GM18507 (cell line): ENCODE data around the gene POLRMT.

ENCODE experiments used
- DNase-seq: peaks from one replicate; pipeline ENCODE4 v3.0.0; 2011; ENCODE audit warnings: low read depth; ENCODE audit not compliant: insufficient read length; ENCODE audit errors: extremely low spot score
- FAIRE-seq: peaks from 2 replicates; lab custom pipeline; 2011; peaks lifted over from hg19 to GRCh38; lab: Jason Lieb, UNC

Gene POLRMT

DNA sequence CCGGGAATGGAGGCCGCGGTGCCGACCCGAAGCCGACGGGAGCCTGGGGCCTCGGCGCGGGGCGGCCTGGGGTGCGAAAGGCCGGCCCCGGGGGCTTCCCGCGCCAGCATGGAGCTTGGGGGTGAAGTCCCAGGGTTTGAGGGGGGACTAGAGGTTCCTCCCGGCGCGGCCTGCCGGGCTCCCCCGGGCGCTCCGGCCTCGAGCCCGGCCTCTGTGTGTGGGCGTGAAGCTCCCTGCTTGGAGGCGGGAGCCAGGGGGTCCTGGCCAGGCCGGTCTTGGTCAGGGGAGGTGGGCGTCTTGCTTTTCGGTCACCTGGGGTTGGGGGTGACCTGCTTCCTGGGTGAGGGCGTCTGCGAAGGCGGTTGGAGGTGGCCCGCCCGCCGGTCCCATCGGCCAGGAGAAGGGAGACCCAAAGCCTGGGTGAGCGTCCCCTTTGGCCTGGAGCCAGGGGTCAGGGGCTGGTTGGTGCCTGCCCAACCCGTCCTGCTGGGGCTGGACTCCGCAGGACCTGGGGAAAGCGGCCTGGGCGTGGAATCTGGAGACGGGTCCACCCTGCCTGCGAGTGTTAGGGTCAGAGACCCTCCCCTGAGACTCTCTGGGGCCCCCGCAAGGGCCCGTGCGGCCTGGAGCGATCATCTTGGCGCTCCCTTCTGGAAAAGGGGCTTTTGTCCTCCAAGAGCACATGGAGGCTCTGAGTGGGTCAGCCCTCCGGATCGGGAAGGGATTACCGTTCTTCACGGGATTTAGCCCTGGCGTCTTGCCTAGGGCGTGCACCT is 60.4 kb downstream of the POLRMT start:
- peak; percentile 15 for FAIRE-seq
- DNase-seq = no peak

DNA sequence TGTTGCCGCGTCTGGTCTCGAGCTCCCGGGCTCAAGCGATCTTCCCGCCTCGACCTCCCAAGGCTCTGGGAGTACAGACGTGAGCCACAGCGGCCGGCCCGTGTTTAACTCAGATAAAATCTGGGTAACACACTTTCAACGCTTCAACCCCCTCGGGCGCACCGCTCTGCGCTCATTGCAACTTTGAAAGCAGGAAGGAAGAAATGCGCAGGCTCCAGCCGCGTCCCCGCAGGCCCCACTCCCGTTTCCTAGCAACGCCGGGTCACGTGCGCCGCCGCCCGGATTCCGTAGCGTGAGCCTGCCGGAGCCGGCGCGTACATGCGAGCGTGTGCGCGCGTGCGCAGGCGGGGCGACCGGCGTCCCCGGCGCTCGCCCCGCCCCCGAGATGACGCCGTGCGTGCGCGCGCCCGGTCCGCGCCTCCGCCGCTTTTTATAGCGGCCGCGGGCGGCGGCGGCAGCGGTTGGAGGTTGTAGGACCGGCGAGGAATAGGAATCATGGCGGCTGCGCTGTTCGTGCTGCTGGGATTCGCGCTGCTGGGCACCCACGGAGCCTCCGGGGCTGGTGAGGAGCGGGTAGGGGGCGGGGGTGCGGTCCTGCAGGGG is 61.1 kb downstream of the POLRMT start, which contains the start of gene BSG:
Gene BSG (plus strand): TSS at position 457 of the 603 bp plus-strand sequence. CDS start 39 bp downstream, at position 496.
- FAIRE-seq (peak; percentile 97), DNase-seq (peak; percentile 97)

DNA sequence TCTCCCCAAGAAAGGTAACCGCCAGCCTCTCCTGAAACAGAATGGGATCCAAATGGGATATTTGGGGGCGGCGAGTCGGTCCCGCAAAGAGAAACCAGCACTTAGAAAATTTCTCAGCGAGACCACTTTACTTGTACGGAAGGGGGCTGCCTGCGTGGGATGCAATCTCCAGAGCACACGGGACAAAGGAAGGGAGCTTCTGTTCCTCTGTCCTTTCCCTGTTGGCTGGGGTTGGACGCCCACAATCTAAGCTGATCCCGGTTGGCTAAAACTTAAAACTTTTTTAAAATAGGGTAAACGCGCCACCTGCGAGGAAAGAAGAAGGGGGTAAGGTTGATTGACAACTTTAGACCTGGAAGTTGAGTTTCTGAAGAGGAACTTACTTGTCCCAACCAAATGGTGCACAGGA is 61.8 kb downstream of the POLRMT start:
- peak; percentile 76 for FAIRE-seq

DNA sequence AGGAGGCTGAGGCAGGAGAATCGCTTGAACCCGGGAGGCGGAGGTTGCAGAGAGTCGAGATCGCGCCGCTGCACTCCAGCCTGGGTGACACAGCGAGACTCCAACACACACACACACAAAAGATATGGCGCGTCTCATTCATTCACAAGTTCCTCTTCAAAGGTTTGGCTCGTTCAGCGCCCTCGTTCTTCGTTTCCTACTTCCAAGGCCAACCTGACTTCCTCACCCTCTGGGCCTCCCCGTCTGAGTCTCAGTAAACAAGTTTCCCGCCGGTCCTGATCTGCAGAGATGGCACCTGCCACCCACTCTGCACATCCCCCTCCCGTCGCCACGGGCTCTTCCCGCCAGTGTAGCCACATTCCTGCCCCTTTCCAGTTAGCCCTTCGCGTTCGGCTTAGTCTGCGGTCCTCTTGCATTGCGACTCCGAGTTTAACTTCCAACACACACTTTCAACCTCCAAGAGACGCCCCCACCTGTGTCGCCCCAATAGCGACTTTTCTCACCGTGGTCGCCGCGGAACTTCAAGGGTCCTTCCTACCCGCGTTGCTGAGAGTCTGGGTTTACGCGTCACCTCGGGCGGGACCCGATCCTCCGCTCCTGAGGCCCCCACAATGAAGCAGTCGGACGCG is 62.3 kb downstream of the POLRMT start:
- FAIRE-seq = peak; percentile 56
- DNase-seq = no peak

More for the DNA sequence above, 61.8 kb downstream of the POLRMT start:
- no peak for DNase-seq

DNA sequence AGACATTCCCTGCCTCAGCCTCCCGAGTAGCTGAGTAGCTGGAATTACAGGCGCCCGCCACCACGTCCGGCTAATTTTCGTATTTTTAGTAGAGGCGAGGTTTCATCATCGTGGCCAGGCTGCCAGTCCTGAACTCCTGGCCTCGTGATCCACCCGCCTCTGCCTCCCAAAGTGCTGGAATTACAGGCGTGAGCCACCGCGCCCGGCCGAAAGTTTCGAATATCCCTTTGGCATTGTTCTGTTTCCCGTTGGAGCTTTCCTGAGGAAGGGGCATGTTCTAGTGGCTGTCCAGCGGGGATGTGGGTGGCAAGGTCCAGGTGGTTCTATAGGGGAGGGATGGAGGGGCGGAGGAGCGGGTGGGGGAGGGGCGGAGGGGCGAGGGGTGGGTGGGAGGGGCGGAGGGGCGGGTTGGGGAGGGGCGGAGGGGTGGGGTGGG is 63.1 kb downstream of the POLRMT start:
- no peak for FAIRE-seq

DNA sequence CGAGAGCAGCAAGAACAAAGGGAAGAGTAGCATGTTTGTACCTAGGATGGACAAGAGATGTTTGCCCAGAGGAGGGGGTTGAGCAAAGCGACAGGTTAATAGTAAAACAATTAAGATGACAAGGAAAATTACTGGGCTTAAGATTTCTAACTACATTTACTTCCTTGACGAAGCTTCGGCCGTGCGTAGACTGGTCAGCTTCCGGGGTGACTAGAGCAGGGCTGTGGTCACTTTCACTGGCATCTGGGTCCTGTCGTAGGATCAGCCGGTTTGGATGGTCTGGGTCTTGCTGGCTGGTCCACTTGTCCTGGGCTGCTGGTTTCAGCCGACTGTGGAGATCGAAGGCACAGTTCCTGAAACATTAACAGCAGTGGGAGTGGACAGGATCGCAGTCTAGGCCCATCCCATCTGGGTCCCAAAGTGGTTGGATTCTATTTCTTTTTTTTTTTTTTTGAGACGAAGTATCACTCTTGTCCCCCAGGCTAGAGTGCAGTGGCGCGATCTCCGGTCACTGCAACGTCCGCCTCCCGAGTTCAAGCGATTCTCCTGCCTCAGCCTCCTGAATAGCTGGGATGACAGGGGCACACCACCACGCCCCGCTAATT is 65.9 kb downstream of the POLRMT start:
- FAIRE-seq = no peak
- no peak for DNase-seq

More for the DNA sequence above, 63.1 kb downstream of the POLRMT start:
- no peak for DNase-seq
